T47D (cell line): ENCODE measurements around the gene LRRC18.

Experiments used
- DNase-seq, 2 experiments: peaks; one replicate each; pipeline versions ENCODE4 v3.0.0 to v3.0.0-alpha.2; 2011 to 2012; ENCODE audit warnings: low read depth in 1 of 2, low spot score in 1 of 2
- JUND ChIP-seq: IDR thresholded peaks from 2 replicates; pipeline ENCODE4 v1.6.1; 2012; ENCODE audit warnings: low read depth
- in situ Hi-C: cut with HindIII; loops from 2 replicates; pipeline ENCODE4 v1.10.0; 2016; ENCODE audit warnings: low sequenced_read_pairs, low pct_unique_long_range_greater_than_20kb

LRRC18 gene

GRCh38 chr10:48881937-48882336 lies 57.7 kb downstream of the LRRC18 start:
- no peak for DNase-seq
- in situ Hi-C loops: no loop called here
- TF ChIP-seq JUND: no peak

- TF ChIP-seq JUND: no peak
- in situ Hi-C loops: no loop called here
- DNase-seq: no peak
These were observed 59.5 kb downstream of the LRRC18 start for GRCh38 chr10:48880016-48880705.

DNA sequence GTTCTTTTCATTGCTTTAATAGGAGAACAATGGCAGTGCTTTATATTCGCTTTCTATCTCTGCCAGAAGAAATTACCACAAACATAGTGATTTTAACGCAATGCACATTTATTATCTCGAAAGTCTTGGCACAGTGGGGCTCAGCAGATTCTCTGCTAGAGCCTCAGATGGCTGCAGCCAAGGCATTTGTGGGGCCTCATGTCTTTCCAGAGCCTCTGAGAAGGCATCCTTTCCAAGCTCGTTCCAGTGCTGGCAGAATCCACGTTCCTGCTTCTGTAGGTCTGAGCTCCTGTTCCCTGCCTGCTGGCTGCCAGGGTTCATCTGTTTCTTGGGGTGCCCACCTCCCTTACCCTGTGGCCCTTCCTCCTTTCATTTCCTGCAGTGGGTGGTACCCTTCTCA lies 60.2 kb downstream of the LRRC18 start:
- TF ChIP-seq JUND: no peak
- no peak for DNase-seq
- in situ Hi-C loops: no loop called here

- in situ Hi-C loops: no loop called here
- DNase-seq: no peak
- no peak for TF ChIP-seq JUND
These were observed 61.5 kb downstream of the LRRC18 start for GRCh38 chr10:48878091-48878490.

DNA sequence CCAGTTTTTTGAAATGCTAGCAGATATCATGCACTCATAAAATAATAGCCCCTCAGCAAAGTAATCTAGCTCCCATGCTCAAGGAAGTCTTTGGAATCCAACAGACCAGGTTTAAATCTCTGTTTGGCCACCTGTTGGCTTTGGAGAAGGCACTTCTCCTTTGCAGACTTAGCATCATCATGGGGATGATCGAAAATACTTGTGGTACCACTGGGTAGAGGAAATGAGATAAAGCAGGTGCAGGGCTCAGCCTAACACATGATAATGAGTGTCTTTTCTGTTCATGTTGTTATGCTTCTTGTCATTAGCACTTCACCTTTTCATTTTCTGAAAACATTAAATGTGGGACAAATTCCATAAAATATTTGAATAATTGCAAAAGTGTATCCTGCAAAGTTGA lies 67.4 kb downstream of the LRRC18 start:
- TF ChIP-seq JUND: no peak
- no peak for DNase-seq
- in situ Hi-C loops: no loop called here
